G401 (cell line): ENCODE results near the gene FAR2. TPM values are rescaled to one million over a fixed set of nuclear protein-coding genes. Genes with fewer than 3 reads are reported as not detected.

ENCODE experiments used
- DNase-seq: peaks from one replicate; pipeline ENCODE4 v3.0.0-alpha.2; 2015; ENCODE audit warnings: low spot score
- in situ Hi-C: cut with HindIII; loops from 2 replicates; pipeline ENCODE4 v1.10.0; 2016; ENCODE audit warnings: low sequenced_read_pairs, mixed read lengths
- total RNA-seq: library from RNA; depleted of rRNA; stranded (reverse); fragments of >200 nt; shearing (Covaris generic); gene quantifications from 2 replicates; pipeline ENCODE4 v1.2.3, GENCODE V29; 2014

Gene FAR2
- total RNA-seq, 1 experiment from 2014 or later = not detected

- DNase-seq = no peak
- in situ Hi-C loops = no loop called here
These were observed 77.5 kb downstream of the FAR2 start for GRCh38 chr12:29226616-29227015.

DNA sequence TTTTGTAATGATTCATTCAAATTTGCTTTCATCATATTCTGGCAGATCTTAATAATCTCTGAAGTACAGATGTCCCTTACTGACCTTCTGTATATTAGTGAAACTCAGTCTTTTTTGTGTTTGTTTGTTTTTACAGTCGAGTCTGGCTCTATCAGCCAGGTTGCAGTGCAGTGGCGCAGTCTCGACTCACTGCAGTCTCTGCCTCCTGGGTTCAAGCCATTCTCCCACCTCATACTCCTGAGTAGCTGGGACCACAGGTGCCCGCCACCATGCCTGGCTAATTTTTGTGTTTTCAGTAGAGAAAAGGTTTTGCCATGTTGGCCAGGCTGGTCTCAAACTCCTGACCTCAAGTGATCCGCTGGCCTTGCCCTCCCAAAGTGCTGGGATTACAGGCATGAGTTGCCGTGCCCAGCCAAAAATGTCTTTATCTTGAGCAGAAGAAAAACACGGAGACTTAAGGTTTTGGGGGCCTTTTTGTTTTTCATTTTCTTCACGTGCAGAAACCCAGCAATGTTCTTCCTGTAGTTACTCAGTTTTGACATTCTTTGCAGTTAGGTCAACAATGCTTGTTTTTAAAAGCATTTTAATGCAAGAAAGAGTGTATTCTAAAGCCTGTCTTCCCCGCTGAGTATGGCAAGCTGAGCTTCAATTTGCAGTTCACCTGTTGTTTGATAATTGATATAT lies 79.5 kb downstream of the FAR2 start:
- no peak for DNase-seq
- in situ Hi-C loops = no loop called here

- in situ Hi-C loops = no loop called here
- DNase-seq = no peak
These were observed 80.1 kb downstream of the FAR2 start for GRCh38 chr12:29229158-29229505.

GRCh38 chr12:29229937-29230336 lies 80.9 kb downstream of the FAR2 start:
- DNase-seq = no peak
- in situ Hi-C loops = no loop called here

DNA sequence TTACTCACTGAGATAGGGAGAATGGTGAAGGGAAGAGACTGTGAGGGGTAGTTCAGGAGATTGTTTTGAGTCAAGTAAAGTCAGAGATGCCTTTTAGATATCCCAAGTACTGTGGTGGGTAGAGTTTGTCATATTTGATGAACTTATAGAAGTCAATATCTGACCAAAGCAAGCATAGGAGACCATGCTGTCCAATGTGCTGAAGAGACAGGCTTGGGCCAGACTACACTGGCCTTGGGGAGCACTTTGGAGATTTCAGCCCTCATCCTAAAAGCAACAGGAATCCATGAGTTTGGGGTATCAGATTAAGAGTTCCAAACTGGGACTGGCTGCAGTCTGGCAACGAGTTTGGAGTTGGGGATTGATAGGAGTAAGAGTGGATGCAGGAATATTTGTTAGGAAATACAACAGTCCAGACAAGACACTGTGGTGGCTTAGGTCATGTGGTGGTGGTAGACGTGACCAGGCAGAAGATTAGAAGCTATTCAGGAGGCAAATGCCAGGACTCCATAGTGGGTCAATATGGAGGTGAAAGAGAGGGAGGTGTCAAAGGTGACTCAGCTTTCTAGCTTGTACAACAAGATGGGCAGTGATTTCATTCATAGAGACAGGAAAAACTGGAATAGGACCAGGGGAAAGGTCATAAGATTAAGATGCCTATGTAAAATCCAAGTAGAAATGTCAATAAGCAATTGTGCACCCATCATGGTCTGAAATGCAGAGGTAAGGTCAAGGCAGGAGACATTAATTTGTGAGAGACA lies 81.9 kb downstream of the FAR2 start:
- in situ Hi-C loops = no loop called here
- no peak for DNase-seq

DNA sequence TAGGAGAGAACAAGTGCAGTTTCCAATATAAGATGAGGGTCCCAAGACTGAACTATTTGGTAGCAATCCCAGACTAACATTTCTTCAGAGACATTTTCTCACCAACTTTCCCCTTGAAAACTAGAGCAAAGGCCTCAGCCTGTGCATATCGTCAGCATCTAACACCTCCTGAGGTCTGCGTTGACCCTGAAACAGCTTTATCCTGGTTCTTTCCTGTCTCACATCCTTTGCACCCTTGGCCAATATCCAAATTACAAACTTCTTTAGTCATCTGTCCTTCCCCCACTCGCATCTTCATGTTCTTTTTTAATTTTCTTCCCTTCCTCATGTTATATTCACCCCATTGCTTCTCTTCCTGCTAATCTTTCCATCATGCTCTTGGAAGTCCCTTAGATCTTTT lies 83.0 kb downstream of the FAR2 start:
- in situ Hi-C loops = no loop called here
- DNase-seq = no peak

- in situ Hi-C loops = no loop called here
- DNase-seq = no peak
These were observed 85.5 kb downstream of the FAR2 start for GRCh38 chr12:29234552-29234951.

DNA sequence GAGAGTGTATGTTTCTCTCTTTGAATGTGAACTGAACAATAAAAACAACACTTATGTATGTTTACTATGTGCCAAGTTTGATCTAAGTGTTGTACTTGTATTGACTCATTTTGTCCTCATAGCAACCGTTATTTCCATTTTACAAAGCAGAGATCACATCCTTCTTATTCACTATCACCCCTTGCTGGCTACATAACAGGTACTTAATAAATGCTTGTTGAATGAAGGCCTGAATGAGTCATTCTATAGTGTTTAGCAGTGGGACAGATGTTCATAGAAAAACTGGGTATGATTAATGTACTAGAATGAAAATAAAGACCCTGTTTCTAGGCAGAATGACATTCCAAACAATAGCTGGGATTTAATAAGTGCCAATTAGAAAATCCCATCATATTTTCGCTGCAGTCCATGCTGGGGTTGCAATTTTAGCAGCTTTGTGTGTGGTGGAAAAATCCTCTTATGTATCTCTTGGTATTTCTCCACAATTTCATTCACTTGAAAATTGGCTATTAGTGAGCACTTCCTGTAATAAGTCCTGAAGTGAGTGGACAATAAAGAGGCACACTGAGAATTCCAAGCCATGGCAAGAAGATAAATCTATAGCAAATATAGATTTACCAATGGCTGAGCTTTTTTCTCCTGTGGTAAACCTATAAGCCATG lies 86.0 kb downstream of the FAR2 start:
- in situ Hi-C loops = no loop called here
- DNase-seq = no peak

DNA sequence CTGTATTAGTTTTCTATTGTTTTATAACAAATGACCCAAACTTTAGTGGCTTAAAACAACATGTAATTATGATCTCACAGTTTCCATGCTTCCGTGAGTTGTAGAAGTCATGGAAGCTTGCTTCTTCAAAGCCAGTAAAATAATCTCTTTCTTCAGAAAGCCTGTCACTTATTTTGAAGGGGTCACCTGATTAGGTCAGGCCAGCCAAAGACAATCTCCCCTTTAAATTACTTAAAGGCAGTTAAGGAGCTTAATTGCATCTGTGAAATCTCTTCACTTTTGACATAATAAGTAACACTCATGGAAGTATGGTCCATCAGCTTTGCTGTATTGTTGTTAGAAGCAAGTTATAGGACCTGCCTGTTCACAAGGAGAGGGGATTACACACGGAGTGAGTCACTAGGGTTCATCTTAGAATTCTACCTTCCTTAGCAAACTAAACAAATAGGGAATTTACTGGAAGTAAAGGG lies 89.8 kb downstream of the FAR2 start:
- DNase-seq = no peak
- in situ Hi-C loops = no loop called here

DNA sequence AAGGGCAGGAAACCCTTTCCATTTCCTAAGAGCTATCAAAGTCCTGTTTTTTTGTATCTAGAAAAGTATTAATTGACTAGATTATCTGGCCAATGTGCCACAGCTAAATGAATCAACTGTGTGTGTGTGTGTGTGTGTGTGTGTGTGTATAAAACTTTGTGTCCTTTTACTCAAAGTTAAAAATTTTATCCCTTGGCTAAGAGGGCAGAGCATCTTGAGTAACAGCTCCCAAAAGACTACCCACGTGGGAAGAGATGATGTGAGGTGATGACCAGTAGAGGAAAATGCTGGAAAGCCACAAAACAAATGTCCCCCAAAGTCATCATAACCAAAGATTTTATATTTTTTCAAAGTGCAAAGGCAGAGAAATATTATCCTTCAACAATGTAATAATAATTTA lies 90.3 kb downstream of the FAR2 start:
- DNase-seq = no peak
- in situ Hi-C loops = no loop called here

GRCh38 chr12:29240441-29240840 lies 91.4 kb downstream of the FAR2 start:
- in situ Hi-C loops = no loop called here
- no peak for DNase-seq

GRCh38 chr12:29241821-29242591 lies 92.9 kb downstream of the FAR2 start:
- in situ Hi-C loops = no loop called here
- DNase-seq = peak; percentile 62

GRCh38 chr12:29242921-29243431 lies 93.9 kb downstream of the FAR2 start:
- no peak for DNase-seq
- in situ Hi-C loops = no loop called here

GRCh38 chr12:29244159-29244765 lies 95.2 kb downstream of the FAR2 start:
- no peak for DNase-seq
- in situ Hi-C loops = no loop called here

- in situ Hi-C loops = no loop called here
- DNase-seq = no peak
These were observed 96.2 kb downstream of the FAR2 start for GRCh38 chr12:29245246-29245645.

DNA sequence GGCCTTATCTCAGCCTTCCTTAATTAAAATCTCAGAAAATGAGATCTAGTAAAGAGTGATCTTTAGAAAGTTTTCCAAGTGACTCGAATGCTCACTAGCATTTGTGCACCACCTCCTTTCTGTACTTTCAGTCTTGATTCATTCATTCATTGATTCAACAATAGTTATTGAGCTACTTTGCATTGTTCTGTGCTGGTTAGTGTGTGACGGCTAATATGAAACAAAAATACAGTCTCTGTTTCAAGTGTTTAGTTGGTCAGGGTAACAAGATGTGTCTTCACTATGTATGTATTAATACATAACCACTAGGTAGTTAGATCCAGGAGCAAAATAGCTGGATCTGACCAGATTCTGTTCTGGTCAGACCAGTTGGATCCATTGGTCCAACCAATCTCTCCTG lies 100.9 kb downstream of the FAR2 start:
- no peak for DNase-seq
- in situ Hi-C loops = no loop called here

GRCh38 chr12:29253906-29254625 lies 105.0 kb downstream of the FAR2 start:
- in situ Hi-C loops = no loop called here
- DNase-seq = no peak

DNA sequence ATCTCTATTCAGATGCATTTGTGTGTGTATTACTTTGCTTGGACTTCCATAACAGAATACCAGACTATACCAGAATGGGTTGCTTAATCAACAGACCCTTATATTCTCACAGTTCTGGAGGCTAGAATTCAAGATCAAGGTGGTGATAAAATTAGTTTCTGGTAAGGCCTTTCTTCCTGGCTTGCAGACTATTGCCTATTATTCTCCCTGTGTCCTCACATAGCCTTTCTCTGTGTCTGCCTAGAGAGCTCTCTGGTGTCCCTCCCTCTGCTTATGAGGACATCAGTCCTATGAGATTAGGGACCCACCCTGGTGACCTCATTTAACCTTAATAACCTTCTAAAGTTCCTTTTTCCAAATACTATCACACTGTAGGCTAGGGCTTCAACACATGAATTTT lies 106.0 kb downstream of the FAR2 start:
- no peak for DNase-seq
- in situ Hi-C loops = no loop called here
